ENCODE data around the gene NOP56. TPM values are rescaled to one million over a fixed set of nuclear protein-coding genes. Genes with fewer than 3 reads are reported as not detected.
A peak's percentile ranks its signal among the peaks of the same experiment; 100 is the strongest.

The NOP56 gene
- total and polyA plus RNA-seq, 3 donors from 2014 or later: 110 to 125 (median 110) TPM

DNA sequence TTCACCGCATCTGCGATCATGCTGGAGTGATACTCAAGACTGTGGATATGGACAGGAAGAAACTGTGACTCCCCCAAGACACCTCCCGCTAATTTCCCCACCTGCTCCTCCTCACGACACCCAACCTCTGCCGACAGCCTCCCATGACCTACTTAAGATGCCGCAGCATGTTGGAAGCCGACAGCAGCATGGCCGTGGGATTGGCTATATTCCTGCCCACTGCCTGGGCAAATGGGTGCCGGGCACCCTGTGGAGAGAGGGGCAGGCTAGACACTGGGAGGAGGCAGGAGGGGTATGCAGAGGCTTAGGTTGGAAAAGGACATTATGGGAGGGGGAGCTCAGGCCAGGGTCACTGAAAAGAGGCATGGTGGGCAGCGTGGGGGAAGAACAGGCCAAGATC, 7.1 kb downstream of the NOP56 start:
- 91 to 94% methylated on average over 10 of the region's 10 CpGs for WGBS, 2 donors
- Histone ChIP-seq H3K4me1 (peaks cover 6% of the 10 kb centered on the region), H3K27ac (no peak overlapping the region), H3K36me3 (ENCODE audit: low read depth, missing control alignments) (no peaks in the 10 kb centered on the region), H3K4me3 (no peak overlapping the region), H3K9me3 (no peaks in the 10 kb centered on the region), H3K27me3 (no peaks in the 10 kb centered on the region)
- TF ChIP-seq, protein P1, sequence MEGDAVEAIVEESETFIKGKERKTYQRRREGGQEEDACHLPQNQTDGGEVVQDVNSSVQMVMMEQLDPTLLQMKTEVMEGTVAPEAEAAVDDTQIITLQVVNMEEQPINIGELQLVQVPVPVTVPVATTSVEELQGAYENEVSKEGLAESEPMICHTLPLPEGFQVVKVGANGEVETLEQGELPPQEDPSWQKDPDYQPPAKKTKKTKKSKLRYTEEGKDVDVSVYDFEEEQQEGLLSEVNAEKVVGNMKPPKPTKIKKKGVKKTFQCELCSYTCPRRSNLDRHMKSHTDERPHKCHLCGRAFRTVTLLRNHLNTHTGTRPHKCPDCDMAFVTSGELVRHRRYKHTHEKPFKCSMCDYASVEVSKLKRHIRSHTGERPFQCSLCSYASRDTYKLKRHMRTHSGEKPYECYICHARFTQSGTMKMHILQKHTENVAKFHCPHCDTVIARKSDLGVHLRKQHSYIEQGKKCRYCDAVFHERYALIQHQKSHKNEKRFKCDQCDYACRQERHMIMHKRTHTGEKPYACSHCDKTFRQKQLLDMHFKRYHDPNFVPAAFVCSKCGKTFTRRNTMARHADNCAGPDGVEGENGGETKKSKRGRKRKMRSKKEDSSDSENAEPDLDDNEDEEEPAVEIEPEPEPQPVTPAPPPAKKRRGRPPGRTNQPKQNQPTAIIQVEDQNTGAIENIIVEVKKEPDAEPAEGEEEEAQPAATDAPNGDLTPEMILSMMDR (IDR thresholded peaks at IDR 0.05): no peak
- no peak for DNase-seq
- intact Hi-C loops (cut with DNase I; ENCODE audit: low total_unique reads): no loop called here

GRCh38 chr20:2663364-2663886, 11.0 kb downstream of the NOP56 start:
- DNase-seq: no peak
- Histone ChIP-seq H3K4me3 (peak overlapping the region; percentile 74 to 85), H3K27me3 (no peaks in the 10 kb centered on the region), H3K4me1 (peaks cover 6% of the 10 kb centered on the region), H3K36me3 (ENCODE audit: low read depth, missing control alignments) (no peaks in the 10 kb centered on the region), H3K27ac (peak overlapping the region in 1 of 2 donors; percentile 80), H3K9me3 (no peaks in the 10 kb centered on the region)
- WGBS, 2 donors: 2 to 3% methylated on average over 12 to 13 of the region's 13 CpGs
- TF ChIP-seq, protein P1 (IDR thresholded peaks at IDR 0.05): no peak
- TF ChIP-seq POLR2A (IDR thresholded peaks at IDR 0.05): no peak
- intact Hi-C loops (cut with DNase I; ENCODE audit: low total_unique reads): no loop called here

DNA sequence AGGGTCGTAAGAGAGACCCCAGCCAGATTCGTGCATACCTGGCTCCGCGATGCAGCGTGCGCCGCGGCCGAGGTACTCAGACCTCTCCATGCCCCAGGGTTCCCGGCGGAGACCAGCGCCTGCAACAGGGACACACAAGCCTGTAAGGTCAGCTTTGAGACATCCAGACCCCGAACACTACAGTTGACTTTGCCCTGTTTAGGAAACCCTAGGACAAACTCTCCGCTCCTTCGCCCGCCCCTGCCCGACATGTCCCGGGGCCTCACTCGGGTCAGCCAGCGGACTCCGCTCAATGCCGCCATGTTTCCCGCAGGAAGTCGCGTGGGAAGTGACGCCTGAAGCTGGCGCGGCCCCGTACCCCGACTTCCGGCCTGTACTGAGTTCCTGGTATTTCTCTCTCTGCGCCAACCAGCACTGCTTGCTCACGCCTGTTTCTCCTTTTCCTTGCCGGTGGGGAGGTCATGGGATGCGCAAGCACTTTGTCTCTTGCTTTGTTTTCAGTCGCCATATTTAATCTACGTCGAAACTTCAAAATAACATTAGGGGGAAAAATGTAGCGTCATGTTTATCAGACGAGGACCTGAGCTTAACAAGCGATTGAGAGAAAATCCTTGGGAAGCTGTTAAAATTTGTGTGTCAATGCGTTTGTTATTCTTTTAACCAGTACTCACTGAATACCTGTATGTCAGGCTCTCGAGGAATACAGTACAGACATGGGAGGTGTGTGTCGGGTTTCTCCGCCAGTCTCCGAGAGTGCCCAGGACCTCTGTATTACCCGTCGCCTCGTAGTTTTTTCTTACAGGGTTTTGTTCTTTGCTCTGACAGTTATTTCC, 11.7 kb downstream of the NOP56 start, which contains the start of gene IDH3B:
Gene IDH3B (minus strand): TSS at position 330 of the 833 bp plus-strand sequence. CDS start 28 bp downstream, at position 302.
- Histone ChIP-seq H3K36me3 (ENCODE audit: low read depth, missing control alignments) (no peaks in the 10 kb centered on the region), H3K4me1 (peaks cover 6% of the 10 kb centered on the region), H3K9me3 (no peaks in the 10 kb centered on the region), H3K4me3 (peak within 1 kb of the TSS; percentile 74 to 85), H3K27me3 (no peaks in the 10 kb centered on the region), H3K27ac (peak within 1 kb of the TSS; percentile 80 to 89)
- WGBS, 2 donors: 5 to 10% methylated on average over 38 to 48 of the region's 49 CpGs
- intact Hi-C loops (cut with DNase I; ENCODE audit: low total_unique reads): no loop called here
- peak; percentile 49 for TF ChIP-seq POLR2A (IDR thresholded peaks at IDR 0.05)
- TF ChIP-seq, protein P1 (IDR thresholded peaks at IDR 0.05): no peak
- peak; percentile 97 for DNase-seq

DNA sequence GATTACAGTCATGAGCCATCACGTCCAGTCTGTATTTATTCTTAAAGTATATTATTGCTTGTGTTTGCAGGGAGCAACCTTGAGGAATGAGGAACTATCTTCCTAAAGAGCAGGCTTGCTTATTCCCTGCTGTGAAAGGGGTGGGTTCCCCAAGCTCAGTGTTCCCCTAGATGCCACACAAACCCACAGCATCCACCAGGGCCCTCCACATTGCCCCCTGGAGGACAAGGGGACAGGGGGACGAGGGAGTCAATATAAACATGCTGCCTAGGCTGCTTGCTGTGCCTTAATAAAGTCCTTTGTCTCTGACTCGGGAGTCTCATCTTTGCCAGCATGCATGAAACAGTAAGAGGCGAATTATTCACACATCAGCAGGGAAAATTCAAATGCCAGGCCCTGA, 19.5 kb downstream of the NOP56 start:
- WGBS, 2 donors: 47 to 51% methylated on average over 4 of the region's 4 CpGs

More for the DNA sequence above, 19.5 kb downstream of the NOP56 start:
- Histone ChIP-seq H3K27me3 (no peaks in the 10 kb centered on the region), H3K27ac (no peak overlapping the region), H3K4me1 (no peaks in the 10 kb centered on the region), H3K36me3 (ENCODE audit: low read depth, missing control alignments) (no peaks in the 10 kb centered on the region), H3K9me3 (no peaks in the 10 kb centered on the region), H3K4me3 (no peak overlapping the region)
- TF ChIP-seq, protein P1 (IDR thresholded peaks at IDR 0.05): no peak
- no peak for TF ChIP-seq POLR2A (IDR thresholded peaks at IDR 0.05)
- intact Hi-C loops (cut with DNase I; ENCODE audit: low total_unique reads): no loop called here
- no peak for DNase-seq
